Measurements from ENCODE around the gene PITPNC1.
"Not testable (repeated sequence)": the region's sequence is repeated elsewhere in the genome, so short reads cannot be mapped to it uniquely, and the experiment has no call there.

The PITPNC1 gene

DNA sequence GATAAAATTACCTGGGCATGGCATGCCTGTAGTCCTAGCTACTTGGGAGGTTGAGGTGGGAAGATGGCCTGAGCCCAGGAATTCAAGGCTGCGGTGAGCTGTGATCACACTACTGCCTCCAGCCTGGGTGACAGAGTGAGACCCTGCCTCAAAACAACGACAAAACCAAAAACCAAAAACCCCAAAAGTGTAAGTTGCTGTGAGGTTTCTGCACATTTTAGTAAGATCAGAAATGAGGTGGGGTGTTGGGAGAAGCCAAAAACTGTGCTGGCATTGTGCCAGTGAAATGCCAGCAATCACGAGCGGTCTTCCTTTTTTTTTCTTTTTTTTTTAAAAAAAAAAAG is 114.6 kb downstream of the PITPNC1 start:
- no peak for DNase-seq

DNA sequence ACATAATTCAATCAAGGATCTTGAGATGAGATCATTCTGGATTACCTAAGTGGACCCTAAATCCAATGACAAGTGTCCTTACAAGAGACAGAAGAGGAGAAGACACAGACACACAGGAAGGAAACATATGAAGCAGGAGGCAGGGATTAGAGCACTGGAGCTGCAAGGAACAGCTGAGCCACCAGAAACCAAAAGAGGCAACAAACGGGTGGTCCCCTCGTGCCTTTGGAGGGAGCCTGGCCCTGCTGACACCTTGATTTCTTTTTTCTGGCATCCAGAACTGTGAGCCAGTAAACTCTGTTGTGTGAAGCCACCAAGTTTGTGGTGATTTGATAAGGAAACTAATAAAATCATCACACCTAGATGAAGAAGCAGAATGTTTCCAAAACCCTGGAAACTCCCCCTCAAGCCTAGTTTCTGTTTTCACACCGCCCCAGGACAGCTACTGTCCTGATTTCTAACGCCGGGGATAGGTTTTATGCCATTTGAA is 115.2 kb downstream of the PITPNC1 start:
- no peak for DNase-seq

DNA sequence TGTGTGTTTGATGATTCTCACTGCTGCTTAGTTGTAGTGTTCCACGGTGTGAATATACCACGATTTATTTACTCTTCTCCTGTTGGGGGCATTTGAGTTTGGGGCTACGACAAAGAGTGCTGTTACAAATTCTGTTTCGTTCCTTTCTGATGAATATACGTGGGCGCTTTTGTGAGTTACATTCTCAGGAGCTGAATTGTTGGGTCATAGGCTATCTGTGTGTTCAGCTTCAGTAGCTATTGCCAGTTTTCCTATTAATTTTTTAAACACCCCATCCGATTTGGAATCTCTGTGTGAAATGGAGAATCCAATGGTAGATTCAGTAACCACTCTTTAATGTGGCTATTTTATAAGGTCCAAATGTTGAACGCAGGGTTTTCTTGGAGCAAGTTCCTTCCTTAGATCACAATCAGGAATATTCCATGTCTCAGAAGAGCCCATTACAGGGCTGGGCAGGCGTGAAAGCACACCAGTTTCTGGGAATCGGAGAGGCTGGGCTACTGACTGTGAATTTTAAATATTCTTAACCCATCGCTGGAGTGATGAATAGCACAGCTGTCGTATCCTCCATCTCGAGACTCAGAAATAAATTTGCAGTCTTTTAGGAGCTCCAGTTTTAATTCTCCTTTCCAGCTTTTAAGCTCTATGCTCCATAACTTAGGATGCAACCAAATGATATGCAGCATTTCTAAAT is 115.9 kb downstream of the PITPNC1 start:
- DNase-seq = no peak

DNA sequence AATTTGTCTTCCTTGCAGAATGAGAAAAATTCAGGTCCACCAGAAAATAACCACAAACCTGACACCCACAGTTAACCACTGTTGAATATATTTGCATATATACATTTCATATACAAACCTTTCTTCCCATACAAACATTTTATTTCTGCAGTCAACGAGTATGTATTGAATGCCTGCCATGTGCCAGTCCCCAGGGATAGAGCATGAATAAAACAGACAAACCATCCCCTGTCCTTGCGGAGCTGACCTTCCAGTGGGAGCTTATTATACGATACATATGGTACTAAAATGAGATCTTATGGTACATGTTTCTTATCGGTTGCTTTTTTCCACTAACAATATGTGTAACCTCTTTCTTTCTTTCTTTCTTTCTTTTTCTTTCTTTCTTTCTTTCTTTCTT is 116.7 kb downstream of the PITPNC1 start:
- no peak for DNase-seq

DNA sequence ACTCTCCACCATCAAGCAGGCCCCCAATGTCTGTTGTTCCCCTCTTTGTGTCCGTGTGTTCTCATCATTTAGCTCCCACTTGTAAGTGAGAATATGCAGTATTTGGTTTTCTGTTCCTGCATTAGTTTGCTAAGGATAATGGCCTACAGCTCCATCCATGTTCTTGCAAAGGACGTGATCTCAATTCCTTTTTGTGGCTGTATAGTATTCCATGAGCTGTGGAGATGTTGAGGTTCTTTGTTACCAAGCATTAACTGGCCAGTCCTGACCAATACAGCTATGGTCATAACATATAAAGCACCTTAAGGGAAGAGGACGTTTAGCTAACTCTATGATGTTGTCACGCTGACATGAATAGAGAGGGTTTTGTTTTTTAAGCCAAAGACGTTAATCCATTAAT is 118.5 kb downstream of the PITPNC1 start:
- not testable (repeated sequence) for DNase-seq

GRCh38 chr17:67496286-67496685 is 119.2 kb downstream of the PITPNC1 start:
- no peak for DNase-seq

GRCh38 chr17:67499685-67500084 is 122.6 kb downstream of the PITPNC1 start:
- no peak for DNase-seq

DNA sequence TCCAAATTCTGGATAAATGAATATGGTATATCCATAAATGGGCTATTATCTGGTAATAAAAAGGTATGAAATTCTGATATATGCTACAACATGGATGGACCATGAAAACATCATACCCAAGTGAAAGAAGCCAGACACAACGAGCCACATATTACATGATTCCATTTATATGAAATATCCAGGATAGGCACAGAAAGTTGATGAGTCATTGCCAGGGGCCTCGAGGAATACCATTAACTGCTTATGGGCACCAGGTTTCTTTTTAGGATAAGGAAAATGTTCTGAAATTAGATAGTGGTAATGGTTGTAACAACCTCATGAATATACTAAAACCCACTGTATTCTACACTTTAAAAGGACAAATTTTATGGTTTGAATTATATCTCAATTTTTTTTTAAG is 123.2 kb downstream of the PITPNC1 start:
- DNase-seq = no peak

- DNase-seq = no peak
Observed at GRCh38 chr17:67500677-67501300, 123.7 kb downstream of the PITPNC1 start.

GRCh38 chr17:67502151-67502550 is 125.1 kb downstream of the PITPNC1 start:
- no peak for DNase-seq

- no peak for DNase-seq
Observed at GRCh38 chr17:67503184-67503583, 126.1 kb downstream of the PITPNC1 start.

DNA sequence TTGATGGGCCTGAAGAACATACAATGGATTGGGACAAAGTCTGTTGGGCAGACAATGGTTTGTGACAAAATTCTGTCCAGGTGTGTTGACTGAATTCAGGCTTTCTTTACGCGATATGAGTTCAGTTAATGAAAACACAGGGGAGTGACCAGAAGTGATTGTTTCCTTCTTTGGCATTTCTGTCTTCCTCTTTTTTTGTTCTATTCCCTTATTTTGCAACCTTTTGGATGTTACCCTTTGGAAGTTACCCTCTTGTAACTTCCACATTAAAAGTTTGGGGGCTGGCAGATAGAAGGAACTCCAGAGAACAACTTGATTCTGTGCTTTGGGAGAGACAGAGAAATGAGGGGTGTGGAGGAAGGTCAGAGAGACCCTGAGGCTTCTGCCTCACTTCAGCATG is 126.7 kb downstream of the PITPNC1 start:
- no peak for DNase-seq

GRCh38 chr17:67504182-67504581 is 127.1 kb downstream of the PITPNC1 start:
- DNase-seq = no peak

DNA sequence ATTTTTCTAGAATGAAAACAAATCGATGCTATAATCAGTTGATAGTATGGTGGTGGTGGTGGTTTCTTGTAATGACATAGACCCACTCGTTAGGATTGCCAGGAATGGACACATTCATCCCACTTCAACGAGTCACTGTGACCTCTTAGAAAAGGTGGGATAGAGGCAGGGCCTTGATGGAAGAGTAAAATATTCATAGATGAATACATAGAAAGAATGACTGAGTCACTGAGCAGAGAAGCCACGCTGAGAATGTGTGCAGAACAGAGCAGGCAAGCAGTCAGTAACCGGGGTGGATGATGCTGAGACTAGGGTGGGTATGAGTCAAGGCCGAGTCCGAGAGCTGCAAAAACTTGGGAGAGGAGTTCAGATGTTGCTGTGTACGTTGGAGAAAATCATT is 129.9 kb downstream of the PITPNC1 start:
- DNase-seq = no peak

DNA sequence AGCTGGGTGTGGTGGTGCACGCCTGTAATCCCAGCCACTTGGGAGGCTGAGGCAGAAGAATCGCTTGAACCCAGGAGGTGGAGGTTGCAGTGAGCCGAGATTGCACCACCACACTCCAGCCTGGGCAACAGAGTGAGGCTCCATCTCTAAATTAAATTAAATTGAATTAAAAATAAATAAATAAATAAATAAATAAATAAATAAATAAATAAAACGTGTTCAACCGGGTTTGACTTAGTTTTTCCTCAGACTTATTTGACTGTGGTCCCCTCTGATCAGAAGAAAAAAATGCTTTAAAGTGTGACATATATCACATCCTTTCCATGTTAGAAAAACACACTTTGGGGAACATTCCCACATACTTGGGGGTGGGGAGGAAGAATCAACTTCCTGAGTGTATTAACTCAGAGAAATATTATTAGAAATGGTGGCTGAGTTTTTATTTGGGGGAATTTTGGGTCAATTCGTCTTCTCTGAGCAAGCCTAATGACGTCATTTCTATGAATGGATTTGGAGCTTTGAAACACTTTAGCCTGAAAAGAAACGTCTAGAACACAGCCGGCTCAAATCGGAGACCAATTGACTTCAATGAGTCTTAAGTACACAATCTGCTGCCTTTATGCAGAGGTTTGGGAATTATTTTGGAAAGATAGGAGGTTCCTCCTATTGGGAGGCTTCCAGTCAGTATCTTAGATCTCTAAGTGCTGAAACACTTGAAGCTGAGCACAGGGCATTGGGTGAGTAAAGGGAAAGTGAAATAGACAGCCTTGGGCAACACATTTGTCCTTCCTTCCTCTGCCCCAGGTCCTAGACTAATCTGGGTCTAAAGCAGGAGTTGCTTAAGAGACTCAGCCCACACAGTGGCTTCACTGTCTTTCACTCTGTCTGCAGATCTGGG is 132.6 kb downstream of the PITPNC1 start:
- peak; percentile 18 for DNase-seq

DNA sequence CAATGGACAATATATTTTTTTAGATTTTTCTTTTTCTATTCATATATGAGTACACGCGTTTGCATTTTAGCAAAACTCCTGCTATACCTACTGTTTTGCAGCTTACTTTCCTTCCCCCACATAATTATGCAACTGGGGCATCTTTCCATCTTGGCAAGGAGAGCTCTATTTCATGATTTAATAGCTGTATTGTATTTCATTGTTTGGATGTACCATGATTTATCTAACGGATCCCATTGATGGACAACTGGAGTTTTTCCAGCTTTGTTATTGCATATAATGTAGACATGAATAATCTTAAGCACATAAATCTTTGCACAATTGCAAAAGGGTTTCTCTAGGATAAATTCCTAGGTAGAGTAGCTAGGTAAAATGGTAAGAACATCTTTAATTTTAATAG is 133.9 kb downstream of the PITPNC1 start:
- no peak for DNase-seq

- no peak for DNase-seq
Observed at GRCh38 chr17:67511804-67512203, 134.7 kb downstream of the PITPNC1 start.

DNA sequence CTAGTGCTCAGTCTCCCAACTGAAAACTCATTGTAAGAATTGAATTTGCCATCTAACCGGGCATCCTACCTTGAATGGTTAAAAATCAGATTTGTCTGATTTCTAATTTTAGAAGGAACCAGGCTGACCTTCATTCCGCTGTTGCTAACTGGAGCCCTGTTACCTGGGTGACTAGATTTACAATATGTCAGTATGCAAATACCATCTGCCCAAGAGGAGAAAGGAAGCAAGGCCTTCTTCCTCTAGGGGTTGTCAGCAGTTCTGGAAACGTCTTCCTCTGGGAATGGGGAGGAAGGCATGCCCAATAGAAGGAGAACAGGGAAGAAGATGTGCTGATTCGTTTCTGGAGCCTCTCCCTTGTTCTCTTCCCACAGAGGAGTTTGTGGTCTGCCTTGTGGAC is 137.9 kb downstream of the PITPNC1 start:
- DNase-seq = no peak

DNA sequence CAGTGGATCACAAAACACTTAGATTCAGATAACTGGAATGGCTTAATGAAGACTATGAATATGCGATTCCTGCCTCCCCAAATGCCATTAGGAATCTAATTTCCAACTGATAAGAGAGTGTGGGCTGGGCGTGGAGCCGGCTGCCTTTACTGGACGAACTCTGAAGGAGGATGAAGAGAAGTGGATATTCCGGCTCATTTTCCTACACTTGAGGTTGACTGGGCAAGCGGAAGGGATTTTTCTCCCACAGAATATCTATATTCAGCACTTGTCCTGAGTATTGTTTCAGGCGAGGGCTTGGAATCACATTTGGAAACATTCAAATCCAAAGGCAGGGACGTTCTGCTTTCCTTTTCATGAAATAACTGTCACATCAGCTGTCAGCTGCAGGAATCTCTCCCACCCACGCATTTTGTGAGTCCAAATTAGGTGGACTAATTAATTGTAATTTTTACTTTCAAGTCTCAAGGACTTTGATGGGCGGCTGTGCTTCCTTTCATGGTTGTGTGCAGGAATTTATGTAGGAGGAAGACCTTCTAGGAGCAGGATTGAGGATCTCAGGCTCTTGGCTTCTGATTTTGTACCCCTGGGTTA is 138.5 kb downstream of the PITPNC1 start:
- no peak for DNase-seq

DNA sequence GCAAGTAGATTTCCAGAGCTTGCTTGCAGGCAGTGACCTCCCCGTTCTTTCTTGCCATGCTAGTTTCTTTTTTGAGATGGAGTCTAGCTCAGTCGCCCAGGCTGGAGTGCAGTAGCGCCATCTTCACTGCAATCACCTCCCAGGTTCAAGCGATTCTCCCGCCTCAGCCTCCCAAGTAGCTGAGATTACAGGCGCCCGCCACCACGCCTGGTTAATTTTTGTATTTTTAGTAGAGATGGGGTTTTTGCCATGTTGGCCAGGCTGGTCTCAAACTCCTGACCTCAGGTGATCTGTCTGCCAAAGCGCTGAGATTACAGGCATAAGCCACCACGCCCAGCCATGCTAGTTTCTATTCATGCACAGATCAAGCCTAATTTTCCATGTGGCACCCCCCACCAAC is 139.5 kb downstream of the PITPNC1 start:
- DNase-seq = not testable (repeated sequence)

GRCh38 chr17:67517325-67517724 is 140.2 kb downstream of the PITPNC1 start:
- DNase-seq = no peak

GRCh38 chr17:67518876-67519275 is 141.8 kb downstream of the PITPNC1 start:
- no peak for DNase-seq

- no peak for DNase-seq
Observed at GRCh38 chr17:67519801-67520251, 142.7 kb downstream of the PITPNC1 start.

Data from CD4-positive, alpha-beta T cell treated with Interleukin-15 for 1 hour (primary cell).